HG02973 (cell line): ENCODE results near the gene ATF6B.
A peak's percentile ranks its signal among the peaks of the same experiment; 100 is the strongest.

Source experiments
- ATAC-seq: cut with Tn5 transposase; IDR thresholded peaks from one replicate; pipeline ENCODE4 v1.9.1; 2021; ENCODE audit warnings: moderate library complexity; ENCODE audit not compliant: unreplicated experiment

ATF6B gene

DNA sequence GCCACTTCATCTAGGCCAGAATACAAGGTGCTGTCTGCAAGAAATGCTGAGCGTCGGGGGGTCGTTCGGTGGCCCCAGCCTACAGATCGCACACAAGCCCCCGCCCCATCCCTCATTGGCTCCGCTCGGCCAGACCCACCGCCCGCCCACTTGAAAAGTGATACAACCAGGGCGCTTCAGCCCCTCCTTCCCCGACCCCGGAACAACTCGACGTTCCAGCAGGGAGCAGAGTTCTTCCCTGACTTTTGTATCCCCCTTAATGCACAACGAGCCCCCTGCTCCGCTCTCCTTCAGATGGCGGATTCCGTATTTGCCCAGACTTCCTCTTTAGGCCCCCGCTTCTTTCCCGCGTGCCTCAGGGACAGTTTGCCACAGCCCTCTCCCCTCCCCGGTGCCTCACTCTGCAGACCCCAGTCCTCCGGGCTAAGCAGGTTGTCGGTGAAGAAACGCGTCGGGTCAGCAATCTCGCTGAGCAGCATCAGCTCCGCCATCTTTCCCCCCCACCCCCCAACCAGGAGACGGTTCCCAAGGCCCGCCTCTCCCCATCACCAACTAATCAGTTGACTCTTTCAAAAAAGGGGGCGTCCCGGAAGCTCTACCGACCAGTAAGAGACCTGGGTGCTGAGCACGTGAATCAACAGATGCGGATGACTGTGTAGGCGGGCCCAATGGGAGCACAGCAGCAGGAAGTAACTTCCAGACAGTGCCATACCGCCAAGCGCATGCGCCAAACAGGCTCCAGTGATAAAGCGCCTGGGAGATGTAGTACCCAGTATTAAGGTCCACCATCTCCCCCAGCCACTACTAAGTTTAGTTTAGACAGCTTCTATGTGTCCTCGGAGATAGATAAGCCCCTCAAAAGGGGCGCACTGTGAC is at the start of gene ATF6B:
Gene ATF6B (minus strand): TSS at position 530 of the 876 bp plus-strand sequence. CDS start 39 bp downstream, at position 491.
- peak; percentile 76 for ATAC-seq

DNA sequence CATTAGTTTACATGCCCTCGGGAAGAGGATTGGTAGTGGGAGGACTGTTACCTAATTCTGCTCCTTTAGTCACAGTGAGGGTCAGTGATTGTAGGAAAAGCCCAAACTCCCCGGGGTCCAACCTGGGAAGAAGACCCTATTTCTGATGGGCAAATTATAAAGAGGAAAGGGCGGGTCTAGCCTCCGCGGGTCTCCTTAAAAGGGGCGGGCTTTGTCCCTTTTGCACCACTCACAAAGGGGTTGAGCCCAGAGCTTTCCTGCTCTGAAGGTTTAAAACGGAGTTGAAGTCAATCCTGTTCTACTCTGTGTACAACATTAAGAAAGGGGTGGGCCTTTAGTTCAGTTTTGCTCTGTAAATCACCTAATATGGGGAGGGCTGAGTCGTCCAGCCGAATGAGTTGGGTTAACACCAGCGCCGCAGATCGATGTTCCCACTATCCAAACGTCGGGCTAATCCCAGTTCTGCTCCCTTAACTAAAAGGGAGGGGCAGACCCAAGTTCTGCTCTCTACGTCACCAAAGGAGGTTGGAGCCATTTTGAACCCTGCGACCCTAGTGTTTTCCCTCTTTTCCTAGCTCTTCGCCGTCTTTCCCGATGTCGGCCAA is 49.2 kb upstream of the ATF6B start:
- peak; percentile 3 for ATAC-seq

DNA sequence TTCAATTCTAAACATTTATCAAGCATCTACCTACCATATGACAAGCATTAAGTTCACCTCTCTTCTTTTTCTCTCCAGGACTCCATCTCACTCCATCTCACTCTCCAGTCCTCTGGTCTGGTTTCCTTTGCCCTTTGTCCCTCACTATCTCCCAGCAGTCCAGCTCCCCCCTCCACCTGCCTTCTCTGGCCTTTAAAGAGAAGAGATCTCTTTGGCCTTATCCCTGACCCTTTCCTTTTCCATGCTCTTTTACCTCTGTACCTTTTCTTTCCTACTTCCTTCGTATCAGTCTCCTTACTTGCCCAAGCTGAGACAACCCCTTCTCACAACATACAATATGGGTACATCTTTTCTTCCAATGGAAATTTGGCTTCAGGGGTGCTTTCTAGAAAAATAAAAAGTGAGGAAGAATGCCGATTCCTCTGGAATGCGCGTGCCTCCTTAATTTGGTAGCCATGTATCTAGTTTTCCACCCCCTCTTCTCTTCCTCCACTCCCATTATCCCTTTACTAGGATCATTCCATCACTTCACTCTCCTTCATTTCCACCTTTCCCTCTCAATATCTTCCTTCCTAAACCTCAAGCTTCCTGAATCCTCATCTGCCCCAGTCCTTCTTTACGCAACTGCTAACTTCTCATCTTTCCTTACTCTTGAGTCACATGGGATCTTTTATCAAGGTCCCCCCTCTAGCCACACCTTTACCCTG is 48.6 kb upstream of the ATF6B start:
- ATAC-seq = no peak

DNA sequence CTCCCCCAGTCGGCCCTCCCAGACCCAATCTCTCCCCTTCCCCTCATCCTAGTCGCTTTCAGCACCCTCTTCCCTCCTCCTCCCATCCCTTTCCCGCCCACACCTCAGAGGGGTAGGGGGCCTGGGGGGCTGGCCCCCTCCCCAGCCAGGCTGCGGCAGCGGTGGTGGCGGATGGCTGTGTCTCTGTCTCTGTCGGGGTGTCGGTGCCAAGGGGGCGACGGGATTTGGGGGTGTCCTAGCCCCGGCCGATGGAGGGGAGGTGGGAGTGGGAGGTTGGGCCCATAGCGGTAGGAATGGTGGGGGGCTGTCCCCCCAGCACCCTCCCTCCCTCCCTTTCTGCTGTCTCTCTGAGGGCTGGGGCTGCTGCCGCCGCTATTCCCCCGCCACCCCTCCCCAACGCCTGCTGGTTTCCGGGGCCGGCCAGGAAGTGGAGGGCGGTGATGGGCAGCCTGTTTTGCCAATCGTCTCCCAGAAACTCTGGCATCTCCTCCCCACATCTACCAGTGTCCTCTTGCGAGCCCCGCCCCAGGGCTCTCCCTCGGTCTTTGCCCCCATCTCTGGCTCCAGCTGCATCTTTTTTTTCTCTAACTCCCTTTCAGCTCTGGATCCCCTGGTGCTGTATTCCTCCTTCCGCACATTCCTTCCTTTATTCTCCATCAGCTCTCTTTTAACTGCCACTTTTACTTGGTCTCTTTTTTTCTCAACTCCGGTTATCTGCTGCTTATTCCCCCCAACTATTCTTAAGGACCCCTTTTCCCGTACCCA is 47.8 kb upstream of the ATF6B start, which contains the start of gene AGPAT1:
Gene AGPAT1 (minus strand): TSS at position 374 of the 765 bp plus-strand sequence. CDS start 4,588 bp downstream, outside the sequence.
- peak; percentile 42 for ATAC-seq

DNA sequence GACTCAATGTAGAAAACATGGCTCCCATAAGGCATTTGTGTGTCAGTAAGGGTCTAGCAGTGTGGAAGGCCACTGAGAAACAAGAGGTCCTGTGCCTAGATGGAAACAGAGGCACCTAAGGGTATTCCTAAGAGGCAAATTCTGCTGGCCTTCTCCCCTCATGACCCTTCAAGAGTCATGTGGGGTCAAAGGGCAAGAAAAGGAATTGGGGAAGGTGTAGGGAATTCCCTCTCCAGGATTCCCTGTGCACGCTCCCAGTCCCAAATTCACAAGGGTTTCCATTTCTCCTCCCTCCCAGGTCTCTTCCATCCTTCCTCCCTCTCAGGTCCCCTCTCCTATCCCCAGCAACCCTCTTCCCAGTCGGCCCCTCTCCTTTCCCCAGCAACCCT is 47.3 kb upstream of the ATF6B start:
- no peak for ATAC-seq

DNA sequence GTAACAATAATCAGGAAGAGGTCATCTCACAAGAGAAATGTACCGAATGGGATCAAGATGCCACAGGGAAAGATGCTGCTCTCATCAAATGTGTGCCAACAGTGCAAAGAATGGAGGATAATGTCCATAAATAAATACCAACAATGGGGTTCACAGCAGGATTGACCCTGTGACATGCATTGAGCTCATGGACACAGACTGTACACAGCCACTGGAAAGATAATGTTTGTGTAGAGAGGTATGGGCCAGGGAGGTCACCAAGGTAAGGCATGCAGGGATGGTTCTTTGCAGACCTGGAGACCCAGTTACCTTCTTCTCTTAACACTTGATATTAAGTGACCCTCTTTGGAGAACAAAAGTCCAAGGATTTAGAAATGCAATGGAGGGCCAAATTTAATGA is 46.4 kb upstream of the ATF6B start:
- ATAC-seq = no peak

DNA sequence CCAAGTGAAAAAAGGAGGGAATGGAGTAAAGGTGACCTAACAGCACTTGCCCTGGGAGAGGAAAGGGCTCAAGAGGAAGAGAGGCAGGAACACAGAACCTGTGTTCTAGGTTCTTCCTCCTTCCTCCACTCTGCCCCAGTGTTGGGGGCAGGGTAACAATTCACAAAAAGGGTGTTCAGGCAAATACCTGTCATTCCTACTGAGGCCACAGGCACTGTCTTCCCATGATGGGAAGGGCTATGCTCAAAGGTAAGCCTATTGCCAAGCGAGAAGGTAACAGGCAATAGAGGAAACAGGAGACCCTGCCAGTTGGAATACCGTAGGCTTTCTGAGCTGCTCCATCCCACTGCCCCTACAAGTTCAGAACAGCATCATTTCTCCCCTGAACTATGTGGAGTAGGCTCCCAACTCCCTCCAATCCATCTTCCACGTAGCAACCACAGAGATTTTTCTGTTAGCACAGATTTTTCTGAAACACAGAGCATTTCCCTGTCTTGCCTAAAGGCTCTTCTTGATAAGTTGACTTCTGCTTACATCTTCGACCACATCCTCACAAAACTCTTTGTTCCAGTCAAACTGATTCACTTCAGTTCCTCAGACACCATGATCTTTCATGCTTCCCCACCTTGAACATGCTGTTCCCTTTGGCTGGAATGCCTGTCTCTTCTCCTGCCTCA is 45.1 kb upstream of the ATF6B start:
- ATAC-seq = no peak

DNA sequence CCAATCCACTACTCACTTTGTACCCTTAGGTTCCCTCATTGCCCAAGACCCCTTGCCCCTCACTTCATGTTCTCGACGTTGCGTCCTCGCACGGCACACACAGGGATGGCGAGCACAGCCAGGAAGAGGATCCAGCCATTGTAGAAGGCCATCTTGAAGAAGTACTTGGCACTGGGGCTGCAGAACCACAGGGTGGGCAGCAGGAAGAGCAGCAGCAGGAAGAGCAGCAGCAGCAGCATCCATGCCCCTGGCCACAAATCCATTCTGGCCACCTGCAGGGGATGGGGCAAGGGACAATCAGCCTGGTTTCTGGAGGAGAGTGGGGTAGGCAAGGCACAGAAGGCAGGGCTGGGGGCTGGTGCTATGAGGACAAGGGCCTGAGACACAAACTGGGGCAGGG is 43.2 kb upstream of the ATF6B start:
- no peak for ATAC-seq

DNA sequence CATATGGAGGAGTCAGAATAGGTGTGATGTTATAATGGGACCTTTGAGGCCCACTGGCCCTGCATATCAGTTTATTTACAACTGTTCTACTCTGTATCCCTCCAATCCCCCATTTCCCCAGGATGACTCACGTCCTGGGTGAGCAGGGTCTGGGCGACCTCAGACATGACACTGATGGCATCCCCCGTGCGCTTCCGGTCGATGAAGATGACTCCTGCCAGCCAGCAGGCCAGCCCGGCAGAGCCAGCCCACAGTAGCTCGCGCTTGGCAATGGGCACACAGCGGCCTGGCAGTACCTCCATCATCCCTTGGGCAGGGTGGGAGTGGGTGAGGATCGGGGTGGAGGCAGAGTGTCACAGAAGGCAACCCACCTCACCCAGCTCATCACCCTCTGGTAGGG is 42.2 kb upstream of the ATF6B start:
- ATAC-seq = no peak

DNA sequence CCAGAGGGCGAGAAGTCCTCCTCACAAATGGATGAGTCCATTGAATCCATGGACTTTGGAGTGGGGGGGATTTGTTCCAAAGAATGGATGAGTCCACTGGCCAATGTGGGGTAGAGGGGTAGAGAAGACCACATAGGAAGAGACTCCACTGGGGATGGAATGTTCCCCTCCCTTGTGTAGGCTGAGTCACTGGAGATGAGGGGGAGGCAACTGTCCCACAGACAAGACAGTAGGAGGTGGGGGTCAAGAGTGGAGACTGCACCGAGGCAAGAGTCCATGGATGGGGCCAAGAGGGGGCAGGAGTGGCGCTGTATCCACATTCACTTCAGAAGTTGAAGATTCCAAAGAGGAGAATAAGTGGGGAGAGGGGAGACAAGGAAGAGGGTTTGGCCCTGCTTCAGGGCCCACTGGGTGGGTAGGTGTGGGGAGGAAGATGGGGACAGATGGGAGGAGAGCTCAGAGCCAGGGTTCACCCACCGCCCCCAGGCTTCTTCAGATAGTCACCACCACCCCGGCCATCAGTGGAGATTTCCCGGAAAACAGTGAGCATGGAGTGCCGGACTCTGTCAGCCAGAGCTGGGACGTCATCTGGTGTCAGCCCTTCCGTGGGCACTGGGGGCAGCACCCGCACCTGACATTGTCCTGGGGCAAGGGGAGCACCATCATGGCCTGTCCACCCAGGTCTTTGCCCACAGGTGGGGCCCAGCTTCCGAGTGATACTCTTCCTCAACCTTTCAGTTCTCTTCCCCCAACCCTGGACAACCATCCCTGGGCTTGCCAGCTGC is 41.0 kb upstream of the ATF6B start:
- ATAC-seq = no peak

DNA sequence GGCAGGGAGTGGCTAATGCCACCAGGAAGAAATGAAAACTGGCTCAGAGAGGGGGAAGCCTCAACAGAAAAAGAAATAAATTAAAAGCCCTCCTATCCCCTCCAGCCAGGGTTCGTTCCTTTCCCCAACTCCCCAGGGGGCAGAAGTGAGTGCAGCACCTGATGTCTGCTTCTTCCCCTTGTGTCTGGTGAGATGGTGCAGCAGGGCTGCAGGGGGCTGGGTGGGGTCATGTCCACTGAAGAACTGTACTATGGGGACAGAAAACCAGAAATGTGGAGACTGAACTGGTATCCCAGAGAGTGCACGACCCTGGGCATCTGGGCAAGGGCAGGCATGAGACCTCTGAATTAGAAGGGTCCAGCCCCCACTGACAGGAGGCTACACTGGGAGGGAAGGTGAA is 40.3 kb upstream of the ATF6B start:
- ATAC-seq = no peak

DNA sequence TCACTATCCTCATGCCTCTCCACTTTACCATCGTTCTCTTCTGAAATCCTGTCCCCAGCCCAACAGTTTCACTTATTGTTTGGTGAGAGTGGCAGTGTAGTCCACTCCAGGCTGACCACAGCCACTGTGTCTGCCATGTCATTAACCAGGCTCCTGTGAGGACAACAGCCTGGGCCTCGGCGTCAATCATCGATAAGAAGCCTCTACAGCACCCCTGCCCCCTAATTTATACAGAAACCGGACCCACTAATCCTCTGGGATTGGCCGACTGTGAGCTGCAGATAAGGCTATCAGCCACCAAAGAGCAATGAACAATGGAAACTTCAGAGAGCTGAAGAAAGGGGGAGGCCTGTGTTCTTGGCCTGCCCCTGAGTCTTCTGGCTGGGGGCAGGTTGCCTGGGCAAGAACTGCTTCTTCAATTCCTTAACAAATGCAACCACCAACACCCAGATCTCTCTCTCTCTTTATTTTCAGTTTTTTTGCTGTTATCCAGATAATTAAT is 39.8 kb upstream of the ATF6B start:
- no peak for ATAC-seq

DNA sequence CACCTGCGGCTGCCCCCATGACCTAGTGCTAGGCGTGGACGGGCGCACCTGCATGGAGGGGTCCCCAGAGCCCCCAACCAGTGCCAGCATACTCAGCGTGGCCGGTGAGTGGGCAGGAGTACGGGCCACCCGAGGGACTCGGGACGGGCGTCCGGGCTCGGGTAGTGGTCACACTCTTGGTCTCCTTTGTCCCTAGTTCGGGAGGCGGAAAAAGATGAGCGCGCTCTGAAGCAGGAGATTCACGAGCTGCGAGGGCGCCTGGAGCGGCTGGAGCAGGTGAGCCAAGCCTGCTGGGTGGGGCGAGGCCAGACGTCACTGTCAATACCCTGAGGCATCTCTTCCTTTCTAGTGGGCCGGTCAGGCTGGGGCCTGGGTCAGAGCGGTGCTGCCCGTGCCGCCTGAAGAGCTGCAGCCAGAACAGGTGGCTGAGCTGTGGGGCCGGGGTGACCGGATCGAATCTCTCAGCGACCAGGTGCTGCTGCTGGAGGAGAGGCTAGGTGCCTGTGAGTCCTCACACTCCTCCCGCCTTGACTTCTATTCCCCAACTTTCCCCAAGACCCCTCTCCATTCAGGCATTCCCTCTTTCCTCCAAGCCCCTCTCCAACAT is 39.2 kb upstream of the ATF6B start:
- no peak for ATAC-seq

DNA sequence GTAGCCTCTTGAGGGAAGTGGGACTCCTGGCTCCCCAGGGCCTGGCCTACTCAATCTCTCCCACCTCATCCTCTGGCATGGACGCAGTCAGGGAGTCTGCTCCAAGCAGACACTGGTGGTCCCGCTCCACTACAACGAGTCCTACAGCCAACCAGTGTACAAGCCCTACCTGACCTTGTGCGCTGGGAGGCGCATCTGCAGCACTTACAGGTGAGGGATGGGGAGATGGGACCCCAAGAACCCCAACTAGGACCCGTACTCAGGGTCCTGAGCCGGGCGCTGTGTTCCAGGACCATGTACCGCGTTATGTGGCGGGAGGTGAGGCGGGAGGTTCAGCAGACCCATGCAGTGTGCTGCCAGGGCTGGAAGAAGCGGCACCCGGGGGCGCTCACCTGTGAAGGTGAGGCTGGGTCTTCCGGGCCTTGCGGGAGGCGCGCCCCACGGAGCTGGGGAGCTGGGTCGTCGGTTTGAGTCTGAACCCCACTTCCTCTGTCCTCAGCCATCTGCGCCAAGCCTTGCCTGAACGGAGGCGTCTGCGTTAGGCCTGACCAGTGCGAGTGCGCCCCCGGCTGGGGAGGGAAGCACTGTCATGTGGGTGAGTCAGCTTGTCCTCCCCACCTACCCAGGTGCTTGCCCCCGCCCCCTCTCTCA is 38.5 kb upstream of the ATF6B start:
- ATAC-seq = no peak

DNA sequence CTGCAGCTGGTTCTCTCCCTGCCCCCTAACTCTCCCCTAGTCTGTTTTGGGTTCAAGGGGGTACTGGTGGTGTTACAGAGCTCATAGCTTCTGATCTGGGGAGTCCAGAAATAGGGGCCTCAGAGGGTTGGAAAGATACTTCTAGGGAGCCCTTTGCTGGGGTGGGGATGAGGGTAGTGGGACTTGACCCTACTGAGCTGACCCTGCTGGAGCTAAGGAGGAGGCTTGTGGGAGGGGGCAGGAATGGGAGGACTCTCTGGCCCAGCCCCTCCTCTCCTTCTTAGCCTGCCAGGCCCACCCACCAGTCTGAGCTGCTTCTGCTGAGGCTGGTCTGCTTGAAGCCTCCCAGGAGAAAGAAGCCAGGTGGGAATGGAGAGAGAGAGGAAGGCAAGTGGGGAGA is 36.2 kb upstream of the ATF6B start, which contains the start of gene EGFL8:
Gene EGFL8 (plus strand): TSS at position 301 of the 400 bp plus-strand sequence. CDS start 1,571 bp downstream, outside the sequence.
- ATAC-seq = no peak

DNA sequence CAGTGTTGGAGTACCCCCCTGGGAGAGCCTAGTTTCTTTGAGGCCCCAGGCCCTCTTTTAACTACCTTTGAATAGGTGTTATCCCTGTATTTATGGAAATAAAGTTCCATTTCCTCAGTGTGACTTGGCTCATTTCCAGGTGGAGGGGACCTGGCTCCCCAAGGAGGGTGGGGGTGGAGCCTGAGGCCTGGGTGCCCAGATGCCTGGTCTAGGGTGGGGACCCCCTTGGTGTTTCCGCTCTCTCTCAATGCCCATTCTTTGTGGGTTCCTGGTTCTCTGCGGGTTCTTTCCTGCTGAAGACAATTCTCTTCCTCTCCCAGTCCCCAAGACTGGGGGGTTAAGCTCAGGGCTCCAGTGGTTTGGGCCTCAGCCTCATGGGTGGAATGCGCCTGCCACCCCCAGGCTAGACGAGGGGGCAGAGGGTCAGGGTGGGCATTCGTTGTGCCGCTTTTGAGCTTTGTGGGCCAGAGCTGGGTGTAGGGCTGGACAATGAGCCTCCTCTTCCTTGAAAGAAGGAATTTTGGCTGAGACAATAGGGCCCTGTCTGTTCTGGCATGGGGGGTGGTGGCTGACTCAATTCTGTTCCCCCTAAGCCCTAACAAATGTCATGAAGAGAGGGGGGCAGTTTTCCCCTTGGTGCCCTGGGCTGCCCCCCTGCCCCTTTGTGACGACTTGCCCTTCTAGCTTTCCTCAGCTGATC is 35.7 kb upstream of the ATF6B start:
- ATAC-seq = no peak

DNA sequence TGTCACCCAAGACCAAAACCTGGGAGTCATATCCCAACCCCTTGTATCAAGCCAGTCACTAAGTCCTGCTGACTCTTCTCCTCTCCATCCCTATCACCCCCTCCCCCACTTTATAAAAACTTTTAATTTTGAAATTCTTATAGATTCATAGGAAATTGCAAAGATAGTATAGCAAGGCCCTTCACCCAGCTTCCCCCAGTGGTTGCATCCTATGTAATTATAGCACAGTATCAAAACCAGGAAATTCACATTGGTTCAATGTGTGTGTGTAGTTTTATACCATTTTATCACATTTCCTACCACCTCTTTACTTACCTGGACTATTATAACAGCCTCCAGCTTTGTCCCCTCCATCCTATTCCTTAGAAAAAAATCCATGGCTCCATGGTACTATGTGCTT is 30.0 kb upstream of the ATF6B start:
- no peak for ATAC-seq

DNA sequence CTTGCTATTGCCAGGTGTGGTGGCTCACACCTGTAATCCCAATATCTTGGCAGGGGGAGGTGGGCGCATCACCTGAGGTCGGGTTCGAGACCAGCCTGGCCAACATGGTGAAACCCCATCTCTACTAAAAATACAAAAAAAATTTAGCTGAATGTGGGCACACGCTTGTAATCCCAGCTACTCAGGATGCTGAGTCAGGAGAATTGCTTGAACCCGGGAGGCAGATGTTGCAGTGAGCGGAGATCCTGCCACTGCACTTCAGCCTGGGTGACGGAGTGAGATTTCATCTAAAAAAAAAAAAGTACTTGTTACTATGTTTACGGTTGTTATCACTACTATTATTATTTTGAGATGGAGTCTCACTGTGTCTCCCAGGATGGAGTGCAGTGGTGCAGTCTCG is 28.8 kb upstream of the ATF6B start:
- no peak for ATAC-seq
